Heart left ventricle (tissue), 16 donors: ENCODE measurements around the gene FAM151A. TPM values are rescaled to one million over a fixed set of nuclear protein-coding genes. Genes with fewer than 3 reads are reported as not detected.

Source experiments
- ATAC-seq, 4 donors: fragments of 200-7000 bp; cut with Tn5 transposase; one replicate each; pipeline ENCODE4 v1.9.1; 2020 to 2022; ENCODE audit warnings: moderate library complexity in 4 of 4, mild to moderate bottlenecking in 3 of 4, moderate number of reproducible peaks in 1 of 4
- DNase-seq, 5 donors: peaks; one replicate each; pipeline ENCODE4 v3.0.0-alpha.2; 2020
- H3K27ac ChIP-seq, 12 donors: fragments of 200-600 bp; sonication (generic) in 4 of 12; one replicate each; pipeline versions ENCODE4 v1.5.0 to v1.8.0; 2016 to 2022; ENCODE audit warnings: mild to moderate bottlenecking in 2 of 12
- H3K27me3 ChIP-seq, 9 donors: fragments of 200-600 bp; sonication (generic) in 2 of 9; one replicate each; pipeline versions ENCODE4 v1.5.1 to v1.8.0; 2016 to 2022; ENCODE audit warnings: mild to moderate bottlenecking in 3 of 9
- H3K36me3 ChIP-seq, 9 donors: fragments of 200-600 bp; sonication (generic) in 2 of 9; one replicate each; pipeline versions ENCODE4 v1.5.0 to v1.8.0; 2018 to 2022; ENCODE audit warnings: mild to moderate bottlenecking in 2 of 9
- H3K4me1 ChIP-seq, 12 donors: fragments of 200-600 bp; sonication (generic) in 4 of 12; one replicate each; pipeline versions ENCODE4 v1.5.0 to v1.8.0; 2016 to 2022; ENCODE audit warnings: mild to moderate bottlenecking in 3 of 12
- H3K4me3 ChIP-seq, 12 donors: fragments of 200-600 bp; sonication (generic) in 4 of 12; one replicate each; pipeline versions ENCODE4 v1.5.0 to v1.8.0; 2017 to 2022; ENCODE audit warnings: mild to moderate bottlenecking in 9 of 12, moderate library complexity in 4 of 12
- H3K9me3 ChIP-seq, 12 donors: fragments of 200-600 bp; sonication (generic) in 4 of 12; one replicate each; pipeline versions ENCODE4 v1.5.0 to v1.8.0; 2016 to 2022; ENCODE audit warnings: mild to moderate bottlenecking in 1 of 12
- POLR2A ChIP-seq, 2 donors: fragments of 450-650 bp; IDR thresholded peaks; one replicate each; pipeline ENCODE4 v1.6.1; 2017; ENCODE audit warnings: antibody characterized with exemption in 2 of 2, mild to moderate bottlenecking in 2 of 2, moderate library complexity in 2 of 2
- WGBS, 4 donors: extraction: QIAGEN DNeasy Blood & Tissue Kit in 2 of 4; methylation state at CpG; one replicate each; pipeline versions ENCODE4 v1.1.5 to v1.1.7; 2013 to 2018; 5-methylcytosine and 5-hydroxymethylcytosine counted together
- intact Hi-C, 10 donors: fragments of 100-400 bp; cut with DNase I; formaldehyde crosslinking; loops; one replicate each; pipeline versions ENCODE4 v1.11.1 to v1.14.2; 2022
- polyA plus RNA-seq, 2 donors: library from polyadenylated mRNA; stranded (reverse); fragments of 200-250 nt; gene quantifications; one replicate each; pipeline ENCODE4 v1.2.3, GENCODE V29; 2013
- total RNA-seq, 9 donors: library from RNA; depleted of rRNA in 2 of 9; stranded (reverse); fragments of >200 nt in 2 of 9; fragmentation: NEBNext Ultra II Directional in 3 of 9; extraction: Animal tissue kit (Norgen Biotek cat#: 25700) in 3 of 9; gene quantifications; one replicate each; pipeline versions ENCODE4 v1.1.0 to v1.2.4, GENCODE V29; 2016 to 2023
- TF ChIP-seq, protein P1 (sequence below), 12 donors: fragments of 200-600 bp; sonication (generic) in 4 of 12; IDR thresholded peaks; one replicate each; pipeline versions ENCODE4 v1.5.0 to v1.8.0; 2018 to 2022; ENCODE audit warnings: antibody characterized with exemption in 12 of 12, mild to moderate bottlenecking in 5 of 12
- donor health status: ischemic (EF 13 %, LVEDD 7.1; RV severe dilation, severe dysfunction).
- donor health status: healthy with polysubstance abuse.
- donor health status: DM: no; HTN: yes; CAD: no.
- donor health status: DM: no; HTN: no; CAD: no.
- donor health status: ischemic (EF 25% LVEDD 6.9; RV normal size, moderate dysfunction).
- donor health status: ischemic (EF 25% LVEDD 5.7; RV mildly dilated, moderate dysfunction).
- donor health status: healthy.
- donor health status: DM: yes; HTN: yes; CAD: no.
- donor health status: ischemic (EF 35%, LVEDD 5.7; RV mildly dilated, moderate dysfunction).
- donor health status: nonischemic (EF 11% LVEDD 7.7; RV severe dilation, severe dysfunction).
- donor health status: DM: yes; HTN: yes; CAD: no.
- donor health status: PGD.
- donor health status: ischemic (EF 29% LVEDD 5.4; RV normal size, mild dysfunction).
- donor health status: nonischemic (EF 23%, LVEDD 6.1; RV moderate dilation, normal function).

The FAM151A gene
- total and polyA plus RNA-seq, 11 donors = 0.19 to 1.9 (median 0.53) TPM

DNA sequence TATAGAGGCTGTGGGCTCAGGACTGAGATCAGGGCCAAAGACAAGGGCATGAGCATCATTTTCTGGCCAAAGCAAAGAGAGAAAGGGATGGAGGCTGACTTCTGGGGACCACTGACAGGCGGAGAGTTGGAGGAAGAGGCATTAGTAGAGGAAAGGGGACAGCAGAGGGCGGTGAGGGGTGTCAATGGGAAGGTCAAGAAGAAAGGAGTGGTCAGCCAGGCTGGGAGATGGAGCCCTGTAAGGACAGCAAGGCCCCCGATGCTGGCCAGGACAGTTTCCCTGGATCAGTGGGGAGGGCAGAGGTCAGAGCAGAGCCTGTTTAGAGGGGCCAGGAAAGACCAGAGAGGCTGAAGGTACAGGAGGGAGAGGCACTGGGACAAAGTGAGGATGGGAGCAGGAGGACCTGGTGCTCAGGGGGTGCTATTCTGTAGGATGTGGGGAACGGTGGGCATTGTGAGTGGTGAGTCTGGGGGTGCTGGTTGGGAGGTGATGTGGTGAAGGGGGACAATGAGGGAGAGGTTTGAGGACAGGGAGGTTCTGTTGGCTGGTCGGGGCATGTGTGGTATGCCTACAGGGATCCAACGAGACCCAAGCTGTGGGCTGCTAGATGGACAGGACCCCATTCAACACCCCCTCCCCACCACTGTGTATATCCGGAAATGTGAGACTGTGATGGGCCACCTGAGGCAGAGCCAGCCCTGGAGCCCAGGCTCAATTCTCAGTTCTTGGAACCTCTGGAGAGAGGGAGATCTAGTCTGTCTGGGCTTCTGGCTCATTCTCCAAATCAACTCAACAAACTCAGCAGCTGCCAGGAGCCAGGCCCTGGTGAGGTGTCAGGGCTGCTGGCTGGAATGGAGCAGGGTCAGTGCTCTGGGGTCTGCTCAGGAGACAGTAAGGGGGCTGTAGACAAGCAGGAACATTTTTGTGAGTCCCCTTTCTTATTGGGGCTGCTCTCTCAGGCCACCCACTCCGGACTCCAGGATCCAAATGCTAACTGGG, 1.4 kb upstream of the FAM151A start:
- Histone ChIP-seq H3K27ac (peak overlapping the region in 2 of 12 donors; percentile 24 to 45), H3K36me3 (no peaks in the 10 kb centered on the region), H3K9me3 (no peaks in the 10 kb centered on the region), H3K4me1 (peaks cover 0 to 7% (median 1%) of the 10 kb centered on the region in 12 donors), H3K27me3 (peaks cover 0 to 5% (median 0%) of the 10 kb centered on the region in 9 donors), H3K4me3 (no peak overlapping the region)
- no peak for DNase-seq
- ATAC-seq = peak in 3 of 4 donors; percentile 19 to 48 (median 23)
- intact Hi-C loops = no loop called here
- TF ChIP-seq POLR2A (IDR thresholded peaks at IDR 0.05) = no peak
- TF ChIP-seq, protein P1, sequence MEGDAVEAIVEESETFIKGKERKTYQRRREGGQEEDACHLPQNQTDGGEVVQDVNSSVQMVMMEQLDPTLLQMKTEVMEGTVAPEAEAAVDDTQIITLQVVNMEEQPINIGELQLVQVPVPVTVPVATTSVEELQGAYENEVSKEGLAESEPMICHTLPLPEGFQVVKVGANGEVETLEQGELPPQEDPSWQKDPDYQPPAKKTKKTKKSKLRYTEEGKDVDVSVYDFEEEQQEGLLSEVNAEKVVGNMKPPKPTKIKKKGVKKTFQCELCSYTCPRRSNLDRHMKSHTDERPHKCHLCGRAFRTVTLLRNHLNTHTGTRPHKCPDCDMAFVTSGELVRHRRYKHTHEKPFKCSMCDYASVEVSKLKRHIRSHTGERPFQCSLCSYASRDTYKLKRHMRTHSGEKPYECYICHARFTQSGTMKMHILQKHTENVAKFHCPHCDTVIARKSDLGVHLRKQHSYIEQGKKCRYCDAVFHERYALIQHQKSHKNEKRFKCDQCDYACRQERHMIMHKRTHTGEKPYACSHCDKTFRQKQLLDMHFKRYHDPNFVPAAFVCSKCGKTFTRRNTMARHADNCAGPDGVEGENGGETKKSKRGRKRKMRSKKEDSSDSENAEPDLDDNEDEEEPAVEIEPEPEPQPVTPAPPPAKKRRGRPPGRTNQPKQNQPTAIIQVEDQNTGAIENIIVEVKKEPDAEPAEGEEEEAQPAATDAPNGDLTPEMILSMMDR (IDR thresholded peaks at IDR 0.05) = no peak
- 53 to 81% (median 63%) methylated on average over 8 of the region's 8 CpGs for WGBS, 4 donors

GRCh38 chr1:54619749-54620148, 3.6 kb downstream of the FAM151A start:
- ATAC-seq = no peak
- H3K4me1 ChIP-seq = peaks cover 0 to 7% (median 1%) of the 10 kb centered on the region in 12 donors
- H3K27me3 ChIP-seq = peaks cover 0 to 7% (median 0%) of the 10 kb centered on the region in 9 donors
- 52 to 58% (median 56%) methylated on average over 8 of the region's 8 CpGs for WGBS, 4 donors
- H3K27ac ChIP-seq = no peak overlapping the region
- TF ChIP-seq, protein P1 (IDR thresholded peaks at IDR 0.05) = no peak
- TF ChIP-seq POLR2A (IDR thresholded peaks at IDR 0.05) = no peak
- no peak for DNase-seq
- intact Hi-C loops = no loop called here
- H3K36me3 ChIP-seq = no peaks in the 10 kb centered on the region
- H3K4me3 ChIP-seq = no peak overlapping the region
- no peaks in the 10 kb centered on the region for H3K9me3 ChIP-seq

- no peak for DNase-seq
Observed at GRCh38 chr1:54615531-54616279, 7.6 kb downstream of the FAM151A start.

More at GRCh38 chr1:54615531-54616279, 7.6 kb downstream of the FAM151A start:
- H3K27me3 ChIP-seq = peaks cover 0 to 7% (median 0%) of the 10 kb centered on the region in 9 donors
- no peaks in the 10 kb centered on the region for H3K36me3 ChIP-seq
- H3K27ac ChIP-seq = peak overlapping the region in 2 of 12 donors; percentile 19 to 33
- intact Hi-C loops = no loop called here
- H3K9me3 ChIP-seq = no peaks in the 10 kb centered on the region
- ATAC-seq = peak; percentile 41 to 74 (median 66)
- TF ChIP-seq, protein P1 (IDR thresholded peaks at IDR 0.05) = no peak
- no peak for TF ChIP-seq POLR2A (IDR thresholded peaks at IDR 0.05)
- H3K4me3 ChIP-seq = no peak overlapping the region
- 27 to 46% (median 40%) methylated on average over 12 to 13 of the region's 13 CpGs for WGBS, 4 donors
- H3K4me1 ChIP-seq = peaks cover 0 to 4% (median 0%) of the 10 kb centered on the region in 12 donors
